OCI-LY1 (cell line): Measurements from ENCODE around the gene NR6A1.

ENCODE experiments used
- H2AFZ ChIP-seq: fragments of 200-600 bp; sonication (generic), shearing (Covaris generic); 2 replicates; pipeline ENCODE4 v1.6.0; 2014; ENCODE audit warnings: antibody characterized with exemption, mild to moderate bottlenecking, low read length
- H3F3A ChIP-seq: fragments of 200-600 bp; sonication (generic), shearing (Covaris generic); 2 replicates; pipeline ENCODE4 v1.6.0; 2014; ENCODE audit warnings: mild to moderate bottlenecking, antibody characterized with exemption, low read length, moderate library complexity; ENCODE audit not compliant: insufficient read depth
- H3K27ac ChIP-seq: fragments of 200-600 bp; sonication (generic); 2 replicates; pipeline ENCODE4 v1.5.1; 2014; ENCODE audit warnings: low read length, mixed run types, mild to moderate bottlenecking, low read depth; ENCODE audit not compliant: poor library complexity, severe bottlenecking
- H3K27me3 ChIP-seq: fragments of 200-600 bp; sonication (generic); 2 replicates; pipeline ENCODE4 v1.6.0; 2014; ENCODE audit warnings: antibody characterized with exemption, mild to moderate bottlenecking, low read length, moderate library complexity; ENCODE audit not compliant: insufficient read depth
- H3K36me3 ChIP-seq: fragments of 200-600 bp; sonication (generic); 2 replicates; pipeline ENCODE4 v1.6.1; 2014; ENCODE audit warnings: mild to moderate bottlenecking, antibody characterized with exemption, low read length, moderate library complexity, mixed read lengths; ENCODE audit not compliant: insufficient read depth
- H3K4me1 ChIP-seq: fragments of 200-600 bp; sonication (generic); 2 replicates; pipeline ENCODE4 v1.5.1; 2014; ENCODE audit warnings: mild to moderate bottlenecking, low read length, moderate library complexity; ENCODE audit not compliant: insufficient read depth, severe bottlenecking
- H3K4me2 ChIP-seq: fragments of 200-600 bp; sonication (generic), shearing (Covaris generic); 2 replicates; pipeline ENCODE4 v1.6.1; 2014; ENCODE audit warnings: low read length
- H3K4me3 ChIP-seq: fragments of 200-600 bp; sonication (generic); 2 replicates; pipeline ENCODE4 v1.5.1; 2014; ENCODE audit warnings: low read length, low read depth, mild to moderate bottlenecking, mixed read lengths; ENCODE audit not compliant: poor library complexity, severe bottlenecking
- H3K79me2 ChIP-seq: fragments of 200-600 bp; shearing (Covaris generic); 2 replicates; pipeline ENCODE4 v1.6.1; 2016; ENCODE audit warnings: mixed run types, low read length, mixed read lengths; ENCODE audit not compliant: insufficient read depth
- H3K9ac ChIP-seq: fragments of 200-600 bp; sonication (generic), shearing (Covaris generic); 2 replicates; pipeline ENCODE4 v1.6.1; 2014; ENCODE audit warnings: mild to moderate bottlenecking, low read length, mixed read lengths
- H3K9me2 ChIP-seq: fragments of 200-600 bp; sonication (generic), shearing (Covaris generic); 2 replicates; pipeline ENCODE4 v1.6.1; 2014; ENCODE audit warnings: low read depth, mild to moderate bottlenecking, low read length, mixed read lengths
- H3K9me3 ChIP-seq: fragments of 200-600 bp; shearing (Covaris generic); 2 replicates; pipeline ENCODE4 v1.6.1; 2014; ENCODE audit warnings: low read length, mixed read lengths
- H4K20me1 ChIP-seq: fragments of 200-600 bp; sonication (generic), shearing (Covaris generic); 2 replicates; pipeline ENCODE4 v1.6.0; 2016; ENCODE audit warnings: mild to moderate bottlenecking, low read length; ENCODE audit not compliant: insufficient read depth
- EZH2 ChIP-seq: fragments of 200-600 bp; sonication (generic), shearing (Covaris generic); IDR thresholded peaks from 2 replicates; pipeline ENCODE4 v1.8.0; 2017; ENCODE audit warnings: borderline replicate concordance, mixed run types, mild to moderate bottlenecking, antibody characterized with exemption, low read length, moderate library complexity, mixed read lengths
- TF ChIP-seq, protein P1 (sequence below): fragments of 200-600 bp; sonication (generic), shearing (Covaris generic); IDR thresholded peaks from 2 replicates; pipeline ENCODE4 v1.5.1; 2017; ENCODE audit warnings: mild to moderate bottlenecking, antibody characterized with exemption, low read length, moderate library complexity, mixed read lengths

Gene NR6A1

DNA sequence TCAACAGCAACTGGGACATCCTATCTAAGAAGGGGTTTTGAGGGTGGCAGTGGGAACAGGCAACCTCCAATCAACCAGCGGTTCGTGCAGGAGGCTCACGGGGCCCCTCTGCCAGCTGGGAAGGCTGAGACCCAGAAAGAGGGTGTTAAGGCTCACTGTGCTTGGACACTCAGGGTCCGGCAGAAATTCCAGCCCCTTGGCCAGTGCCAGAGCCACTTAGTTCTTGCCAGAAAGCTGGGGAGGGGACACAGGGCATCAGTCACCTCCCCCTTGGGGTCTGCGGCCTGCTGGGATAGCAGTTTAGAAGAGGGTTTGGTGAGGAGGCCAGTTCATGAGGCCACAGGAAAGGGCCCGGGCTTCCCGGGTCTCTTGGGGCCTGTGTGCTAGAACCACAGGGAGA, 300.4 kb downstream of the NR6A1 start:
- H3K4me1 ChIP-seq = no peaks in the 10 kb centered on the region
- no peak overlapping the region for H3K9ac ChIP-seq
- no peak overlapping the region for H3K27ac ChIP-seq
- no peaks in the 10 kb centered on the region for H3K9me2 ChIP-seq
- H3K9me3 ChIP-seq = no peaks in the 10 kb centered on the region
- H3K27me3 ChIP-seq = no peaks in the 10 kb centered on the region; the same call in 1 of the 2 replicates
- no peaks in the 10 kb centered on the region for H3K79me2 ChIP-seq
- H3F3A ChIP-seq = no peaks in the 10 kb centered on the region
- no peaks in the 10 kb centered on the region for H4K20me1 ChIP-seq
- H3K4me3 ChIP-seq = no peak overlapping the region
- no peak overlapping the region for H3K4me2 ChIP-seq
- H3K36me3 ChIP-seq = no peaks in the 10 kb centered on the region
- no peak overlapping the region for H2AFZ ChIP-seq
- no peak for TF ChIP-seq EZH2
- TF ChIP-seq, protein P1, sequence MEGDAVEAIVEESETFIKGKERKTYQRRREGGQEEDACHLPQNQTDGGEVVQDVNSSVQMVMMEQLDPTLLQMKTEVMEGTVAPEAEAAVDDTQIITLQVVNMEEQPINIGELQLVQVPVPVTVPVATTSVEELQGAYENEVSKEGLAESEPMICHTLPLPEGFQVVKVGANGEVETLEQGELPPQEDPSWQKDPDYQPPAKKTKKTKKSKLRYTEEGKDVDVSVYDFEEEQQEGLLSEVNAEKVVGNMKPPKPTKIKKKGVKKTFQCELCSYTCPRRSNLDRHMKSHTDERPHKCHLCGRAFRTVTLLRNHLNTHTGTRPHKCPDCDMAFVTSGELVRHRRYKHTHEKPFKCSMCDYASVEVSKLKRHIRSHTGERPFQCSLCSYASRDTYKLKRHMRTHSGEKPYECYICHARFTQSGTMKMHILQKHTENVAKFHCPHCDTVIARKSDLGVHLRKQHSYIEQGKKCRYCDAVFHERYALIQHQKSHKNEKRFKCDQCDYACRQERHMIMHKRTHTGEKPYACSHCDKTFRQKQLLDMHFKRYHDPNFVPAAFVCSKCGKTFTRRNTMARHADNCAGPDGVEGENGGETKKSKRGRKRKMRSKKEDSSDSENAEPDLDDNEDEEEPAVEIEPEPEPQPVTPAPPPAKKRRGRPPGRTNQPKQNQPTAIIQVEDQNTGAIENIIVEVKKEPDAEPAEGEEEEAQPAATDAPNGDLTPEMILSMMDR = no peak

DNA sequence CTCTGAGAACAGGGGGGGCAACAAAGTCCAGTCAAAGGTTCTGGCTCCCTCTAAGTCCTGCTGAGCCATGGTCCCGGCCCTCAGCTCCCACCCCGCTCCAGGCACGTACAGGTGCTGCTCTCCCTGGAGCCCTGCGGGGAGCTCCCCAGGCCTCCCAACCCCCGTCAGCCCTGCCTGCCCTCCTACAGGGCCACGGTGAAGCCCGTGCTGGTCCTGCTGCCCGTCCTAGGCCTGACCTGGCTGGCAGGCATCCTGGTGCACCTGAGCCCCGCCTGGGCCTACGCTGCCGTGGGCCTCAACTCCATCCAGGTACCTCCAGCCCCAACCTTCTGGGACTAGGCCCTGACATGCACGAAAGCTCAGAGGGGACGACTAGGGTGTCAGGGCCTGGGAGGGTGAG, 300.8 kb downstream of the NR6A1 start:
- Histone ChIP-seq H2AFZ (no peak overlapping the region), H3K9me3 (no peaks in the 10 kb centered on the region), H3K27me3 (no peaks in the 10 kb centered on the region; the same call in 1 of the 2 replicates), H3K4me2 (no peak overlapping the region), H3K36me3 (no peaks in the 10 kb centered on the region), H4K20me1 (no peaks in the 10 kb centered on the region), H3K79me2 (no peaks in the 10 kb centered on the region), H3K27ac (no peak overlapping the region), H3K4me1 (no peaks in the 10 kb centered on the region), H3K4me3 (no peak overlapping the region), H3K9me2 (no peaks in the 10 kb centered on the region), H3K9ac (no peak overlapping the region), H3F3A (no peaks in the 10 kb centered on the region)
- TF ChIP-seq EZH2 = no peak
- TF ChIP-seq, protein P1 = no peak

DNA sequence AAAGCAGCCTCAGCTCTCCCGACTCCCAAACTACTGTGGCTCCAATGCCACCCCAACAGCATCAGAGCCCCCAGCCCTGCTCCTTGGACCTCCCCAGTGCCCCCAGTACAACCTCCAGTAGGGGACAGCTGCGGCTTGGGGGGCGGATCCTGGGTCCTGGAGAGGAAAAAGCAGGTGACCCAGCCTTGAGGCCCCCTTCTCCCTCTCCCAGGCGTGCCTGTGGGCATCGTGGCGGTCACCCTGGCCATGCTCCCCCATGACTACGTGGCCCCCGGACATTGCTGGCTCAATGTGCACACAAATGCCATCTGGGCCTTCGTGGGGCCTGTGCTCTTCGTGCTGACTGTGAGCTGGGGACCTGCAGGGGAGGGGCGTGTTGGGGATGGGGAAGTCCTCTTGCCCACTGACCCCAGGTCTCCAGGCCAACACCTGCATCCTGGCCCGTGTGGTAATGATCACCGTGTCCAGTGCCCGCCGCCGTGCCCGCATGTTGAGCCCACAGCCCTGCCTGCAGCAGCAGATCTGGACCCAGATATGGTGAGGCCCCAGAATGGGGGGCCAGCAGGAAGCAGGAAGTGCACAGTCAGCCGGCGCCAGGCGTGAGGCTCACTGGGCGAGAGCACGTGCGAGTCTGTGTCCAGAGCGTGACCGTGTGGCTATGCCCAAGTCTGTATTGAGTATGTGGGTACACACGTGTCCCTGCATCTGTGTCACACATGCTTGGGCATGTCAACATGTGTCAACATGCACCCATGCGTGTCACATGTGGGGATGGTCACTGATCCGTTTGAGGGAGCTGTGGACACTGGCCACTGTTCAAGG, 301.9 kb downstream of the NR6A1 start:
- Histone ChIP-seq H3K27me3 (no peaks in the 10 kb centered on the region; the same call in 1 of the 2 replicates), H3K36me3 (no peaks in the 10 kb centered on the region), H3K4me2 (no peak overlapping the region), H2AFZ (no peak overlapping the region), H3K9me3 (no peaks in the 10 kb centered on the region), H3K27ac (no peak overlapping the region), H3K4me1 (no peaks in the 10 kb centered on the region), H4K20me1 (no peaks in the 10 kb centered on the region), H3K9me2 (no peaks in the 10 kb centered on the region), H3F3A (no peaks in the 10 kb centered on the region), H3K9ac (no peak overlapping the region), H3K4me3 (no peak overlapping the region), H3K79me2 (no peaks in the 10 kb centered on the region)
- TF ChIP-seq EZH2 = no peak
- TF ChIP-seq, protein P1 = no peak
